Measurements from ENCODE around the gene BHLHE41. TPM values are rescaled to one million over a fixed set of nuclear protein-coding genes. Genes with fewer than 3 reads are reported as not detected.

BHLHE41 gene
- total RNA-seq, 1 experiment from 2014 or later = 82.7 TPM

DNA sequence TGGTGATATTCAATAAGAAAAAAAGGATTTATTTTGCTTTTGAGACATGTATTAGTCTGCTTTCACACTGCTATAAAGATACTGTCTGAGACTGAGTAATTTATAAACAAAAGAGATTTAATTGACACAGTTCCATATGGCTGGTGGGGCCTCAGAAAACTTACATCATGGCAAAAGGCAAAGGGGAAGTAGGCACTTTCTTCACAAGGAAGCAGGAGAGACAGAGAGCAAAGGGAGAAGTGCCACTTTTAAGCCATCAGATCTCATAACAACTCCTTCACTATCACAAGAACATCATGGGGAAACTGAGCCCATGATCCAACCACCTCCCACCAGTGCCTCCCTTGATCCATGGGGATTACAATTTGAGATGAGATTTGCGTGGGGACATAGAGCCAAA, 43.9 kb downstream of the BHLHE41 start:
- DNase-seq (ENCODE audit: low spot score) = no peak

DNA sequence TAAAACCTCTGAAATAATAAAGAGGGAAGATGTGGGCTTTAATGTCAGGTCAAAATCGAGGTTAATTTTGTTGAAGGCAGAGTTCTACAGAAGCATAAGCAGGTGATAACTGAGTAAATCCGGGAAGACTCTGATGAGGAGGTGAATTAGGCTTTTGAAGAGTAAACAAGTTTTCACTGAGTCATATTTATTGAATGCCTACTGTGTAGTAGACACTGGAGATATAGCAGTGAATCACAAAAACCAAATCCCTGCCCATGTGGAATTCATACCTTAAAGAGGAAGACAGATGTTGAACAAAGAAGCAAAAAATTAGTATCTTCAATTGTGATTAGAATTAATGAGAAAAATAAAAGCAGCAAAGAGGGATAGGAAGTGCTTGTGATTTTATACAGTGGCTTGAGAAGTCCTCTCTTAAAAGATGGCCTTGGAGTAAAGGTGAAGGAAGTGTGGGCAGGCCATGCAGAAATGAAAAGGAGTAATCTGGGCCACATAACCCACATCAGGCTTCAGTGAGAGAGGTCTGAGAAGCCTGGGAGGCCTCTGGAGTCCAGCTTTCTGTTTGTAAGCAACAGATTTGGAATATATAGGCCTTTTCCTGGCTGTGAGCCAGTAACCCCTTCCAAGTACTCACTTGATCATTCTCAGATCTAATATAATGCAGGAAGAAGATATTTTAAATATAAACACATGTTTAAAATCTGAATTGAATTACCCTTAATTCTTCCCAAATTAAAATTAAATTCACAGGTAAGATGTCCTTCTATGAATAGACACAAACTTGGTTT, 46.7 kb downstream of the BHLHE41 start:
- no peak for DNase-seq (ENCODE audit: low spot score)

Other genes starting within 250 kb of the BHLHE41 start
- 0.05 TPM in 1 of 2 replicates, not detected in the other for gene RASSF8, start 166.4 kb downstream of the BHLHE41 start, total RNA-seq (2014; rRNA removed; shearing (Covaris generic))
- gene SSPN, start 70.5 kb upstream of the BHLHE41 start, total RNA-seq (2014; rRNA removed; shearing (Covaris generic)) = 3.2 and 10.6 TPM in 2 replicates